IMR-90 (cell line): Measurements from ENCODE around the gene NECAB2. TPM values are rescaled to one million over a fixed set of nuclear protein-coding genes. Genes with fewer than 3 reads are reported as not detected.

ENCODE experiments used
- ATAC-seq: fragments of 200-7000 bp; cut with Tn5 transposase; 2 replicates; pipeline ENCODE4 v1.9.1; 2020; ENCODE audit warnings: low read depth, mild to moderate bottlenecking, moderate library complexity
- Bru-seq: library from RNA; stranded (reverse); fragments of 400-500 nt; gene quantifications from one replicate; lab custom pipeline; 2021; lab: Mats Ljungman, UMichigan
- BruChase-seq, 2 experiments: library from RNA; stranded (reverse); fragments of 400-500 nt; gene quantifications; one replicate each; lab custom pipeline; 2021; lab: Mats Ljungman, UMichigan
- BruUV-seq: library from RNA; stranded (reverse); fragments of 400-500 nt; replicated peaks from 2 replicates; lab custom pipeline; 2021; lab: Mats Ljungman, UMichigan
- CTCF ChIA-PET: fragments of 300-600 bp; formaldehyde crosslinking; extraction: SDS; loops from one replicate; lab custom pipeline; 2021; ENCODE audit warnings: antibody characterized with exemption; lab: Yijun Ruan, JAX
- POLR2A ChIA-PET: fragments of 300-600 bp; sonication (Branson Sonifier 250); formaldehyde crosslinking; loops from one replicate; lab custom pipeline; 2022; ENCODE audit warnings: antibody characterized with exemption; ENCODE audit not compliant: unreplicated experiment; lab: Charles Lee
- DNase-seq: peaks from one replicate; pipeline ENCODE4 v3.0.0; 2013
- H2AFZ ChIP-seq: replicated peaks from 2 replicates; pipeline ENCODE3; 2013; ENCODE audit warnings: low read length, mild to moderate bottlenecking; ENCODE audit not compliant: poor library complexity
- H2AK5ac ChIP-seq: 2 replicates; pipeline ENCODE4 v1.6.1; 2013; ENCODE audit warnings: low read depth, low read length, inconsistent platforms
- H2AK9ac ChIP-seq: replicated peaks from 2 replicates; pipeline ENCODE3; 2013; ENCODE audit warnings: mild to moderate bottlenecking, low read depth, low read length, moderate library complexity; ENCODE audit not compliant: poor library complexity
- H2BK120ac ChIP-seq: 2 replicates; pipeline ENCODE4 v1.6.1; 2013; ENCODE audit warnings: low read depth, low read length, inconsistent platforms
- H2BK15ac ChIP-seq: 3 replicates; pipeline ENCODE4 v1.6.1; 2013; ENCODE audit warnings: low read depth, low read length, inconsistent platforms
- H2BK20ac ChIP-seq: 2 replicates; pipeline ENCODE4 v1.6.1; 2013; ENCODE audit warnings: low read depth, mild to moderate bottlenecking, inconsistent platforms, low read length, moderate library complexity
- H2BK5ac ChIP-seq: 2 replicates; pipeline ENCODE4 v1.6.1; 2013; ENCODE audit warnings: mild to moderate bottlenecking, low read depth, low read length, inconsistent platforms; ENCODE audit not compliant: poor library complexity, severe bottlenecking
- H3K14ac ChIP-seq: replicated peaks from 2 replicates; pipeline ENCODE4 v1.6.1; 2013; ENCODE audit warnings: low read depth, low read length, inconsistent platforms
- H3K18ac ChIP-seq: 2 replicates; pipeline ENCODE4 v1.6.1; 2013; ENCODE audit warnings: low read depth, low read length, control low read depth
- H3K23ac ChIP-seq: 2 replicates; pipeline ENCODE4 v1.6.1; 2013; ENCODE audit warnings: low read depth, low read length, inconsistent platforms
- H3K27ac ChIP-seq: 2 replicates; pipeline ENCODE4 v1.5.1; 2013; ENCODE audit warnings: mild to moderate bottlenecking, control low read depth, low read length; ENCODE audit not compliant: insufficient read depth
- H3K27me3 ChIP-seq: 2 replicates; pipeline ENCODE4 v1.6.1; 2013; ENCODE audit warnings: low read length; ENCODE audit not compliant: control insufficient read depth, insufficient read depth
- H3K36me3 ChIP-seq: 2 replicates; pipeline ENCODE4 v1.6.1; 2013; ENCODE audit warnings: low read length, mixed read lengths; ENCODE audit not compliant: control insufficient read depth, insufficient read depth
- H3K4ac ChIP-seq: 2 replicates; pipeline ENCODE4 v1.6.1; 2013; ENCODE audit warnings: low read depth, low read length, inconsistent platforms
- H3K4me1 ChIP-seq: 2 replicates; pipeline ENCODE4 v1.6.1; 2013; ENCODE audit warnings: low read length, mixed read lengths; ENCODE audit not compliant: control insufficient read depth, insufficient read depth
- H3K4me2 ChIP-seq: 2 replicates; pipeline ENCODE4 v1.6.1; 2013; ENCODE audit warnings: low read depth, mild to moderate bottlenecking, control low read depth, low read length, moderate library complexity
- H3K4me3 ChIP-seq: 2 replicates; pipeline ENCODE4 v1.5.1; 2013; ENCODE audit warnings: low read depth, mild to moderate bottlenecking, control low read depth, low read length, moderate library complexity; ENCODE audit not compliant: insufficient read depth
- H3K56ac ChIP-seq: 2 replicates; pipeline ENCODE4 v1.6.1; 2013; ENCODE audit warnings: low read length, inconsistent platforms; ENCODE audit not compliant: insufficient read depth; ENCODE audit errors: extremely low read depth
- H3K79me1 ChIP-seq, 2 experiments: 2 replicates each; pipeline ENCODE4 v1.6.1; 2013; ENCODE audit warnings: low read length in 2 of 2, inconsistent platforms in 1 of 2, low read depth in 1 of 2
- H3K9ac ChIP-seq: 2 replicates; pipeline ENCODE4 v1.6.1; 2013; ENCODE audit warnings: low read depth, low read length, control low read depth
- H3K9me1 ChIP-seq: 2 replicates; pipeline ENCODE4 v1.6.1; 2013; ENCODE audit warnings: low read length, inconsistent platforms; ENCODE audit not compliant: insufficient read depth
- H3K9me3 ChIP-seq: 2 replicates; pipeline ENCODE4 v1.6.1; 2013; ENCODE audit warnings: low read length; ENCODE audit not compliant: control insufficient read depth, insufficient read depth
- H4K20me1 ChIP-seq: 2 replicates; pipeline ENCODE4 v1.6.1; 2013; ENCODE audit warnings: low read length, inconsistent platforms; ENCODE audit not compliant: insufficient read depth
- H4K5ac ChIP-seq: 2 replicates; pipeline ENCODE4 v1.6.1; 2013; ENCODE audit warnings: mild to moderate bottlenecking, low read depth, low read length, control low read depth
- H4K8ac ChIP-seq, 2 experiments: 2 replicates each; pipeline ENCODE4 v1.6.1; 2013; ENCODE audit warnings: low read depth in 2 of 2, low read length in 2 of 2, control low read depth in 1 of 2, inconsistent platforms in 1 of 2
- H4K91ac ChIP-seq: 2 replicates; pipeline ENCODE4 v1.6.1; 2013; ENCODE audit warnings: low read depth, low read length, inconsistent platforms; ENCODE audit not compliant: insufficient read depth
- CEBPB ChIP-seq: IDR thresholded peaks from 2 replicates; pipeline ENCODE4 v1.6.1; 2012; ENCODE audit warnings: low read depth, low read length, improper control_type of control experiment
- CTCF ChIP-seq: conservative IDR thresholded peaks from 2 replicates; pipeline ENCODE4 v1.5.1; 2012; ENCODE audit warnings: mild to moderate bottlenecking, low read depth, low read length, improper control_type of control experiment
- ELK1 ChIP-seq: fragments of 150-350 bp; IDR thresholded peaks from 2 replicates; pipeline ENCODE4 v1.6.1; 2016; ENCODE audit warnings: low read depth, mild to moderate bottlenecking, low read length, moderate library complexity, borderline replicate concordance
- MAZ ChIP-seq: IDR thresholded peaks from 2 replicates; pipeline ENCODE4 v1.6.1; 2012; ENCODE audit warnings: low read depth, mild to moderate bottlenecking, low read length, improper control_type of control experiment, moderate library complexity, borderline replicate concordance
- RAD21 ChIP-seq: IDR thresholded peaks from 2 replicates; pipeline ENCODE4 v1.6.1; 2012; ENCODE audit warnings: low read length, improper control_type of control experiment
- SMC3 ChIP-seq: fragments of 150-350 bp; IDR thresholded peaks from 2 replicates; pipeline ENCODE4 v1.6.1; 2016; ENCODE audit warnings: low read depth, mild to moderate bottlenecking, antibody characterized with exemption, low read length, moderate library complexity
- WGBS, 2 experiments: methylation state at CpG; one replicate each; pipeline versions ENCODE4 v1.1.5 to v1.1.7; 2013; ENCODE audit warnings: missing lambda C conversion rate in 2 of 2; ENCODE audit not compliant: insufficient read length in 1 of 2; ENCODE audit errors: extremely low coverage in 2 of 2; 5-methylcytosine and 5-hydroxymethylcytosine counted together
- dilution Hi-C: fragments of 300-500 bp; cut with HindIII; formaldehyde crosslinking; loops from one replicate; pipeline ENCODE4 v1.14.3; 2018; ENCODE audit warnings: low sequenced_read_pairs; ENCODE audit not compliant: unreplicated experiment
- in situ Hi-C: fragments of 300-500 bp; cut with MboI; formaldehyde crosslinking; loops from 3 replicates; pipeline ENCODE4 v1.14.3; 2019; ENCODE audit warnings: low sequenced_read_pairs, inconsistent platforms, mixed read lengths
- intact Hi-C: fragments of 100-400 bp; cut with micrococcal nuclease; formaldehyde crosslinking; loops from 2 replicates; pipeline ENCODE4 v1.10.0; 2022
- long read RNA-seq: library from polyadenylated mRNA; unstranded; transcript quantifications from one replicate; pipeline ENCODE4 v2.0.0, GENCODE V29; 2021; ENCODE audit not compliant: unreplicated experiment
- polyA plus RNA-seq, 3 experiments: library from polyadenylated mRNA; depleted of rRNA; stranded (reverse); fragments of >200 nt; gene quantifications; 2 replicates each; pipeline ENCODE4 v1.2.3, GENCODE V29; 2012; ENCODE audit warnings: low replicate concordance in 1 of 3
- total RNA-seq: library from RNA; depleted of rRNA; stranded (reverse); fragments of >200 nt; gene quantifications from 2 replicates; pipeline ENCODE4 v1.2.3, GENCODE V29; 2012; rRNA removed

Gene NECAB2
- total RNA-seq, result under 0.01 TPM in 1 of 2 replicates, not detected in the other
- polyA plus RNA-seq (2012; rRNA removed), result 0.26 and 0.27 TPM in 2 replicates
- polyA plus RNA-seq (2012; cell fraction: cytosol; rRNA removed), result 0.25 and 0.44 TPM in 2 replicates
- polyA plus RNA-seq (2012; cell fraction: nucleus; rRNA removed; ENCODE audit: low replicate concordance), result 0.65 and 1.1 TPM in 2 replicates
- Bru-seq, nascent RNA, result percentile 16 among the genes with signal in this experiment
- percentile 16 among the genes with signal in this experiment for BruChase-seq, experiment 1, labeled RNA remaining after a 6-hour chase
- percentile 17 among the genes with signal in this experiment for BruChase-seq, experiment 2, labeled RNA remaining after a 2-hour chase
- long read RNA-seq, partial matches to known transcripts, result 1 of 1 reads
- long read RNA-seq, other reads (novel, unspliced or antisense), result 0 of 1 reads

- intact Hi-C loops, result loop anchor here (1.0 to 5.0 kb wide), 4 partner anchors 57 to 209 kb away; partner anchors contain the start of gene SLC38A8
- H3K9me3 ChIP-seq, result no peaks in the 10 kb centered on the region
- no peak within 1 kb of the TSS for H2BK5ac ChIP-seq
- no peak within 1 kb of the TSS; the same call in 1 of the 2 replicates for H2AK5ac ChIP-seq
- no peak within 1 kb of the TSS for H2BK15ac ChIP-seq
- H3K9ac ChIP-seq, result no peak within 1 kb of the TSS
- H2AFZ ChIP-seq, result peak within 1 kb of the TSS; percentile 51
- dilution Hi-C loops, result no loop called here
- no peak within 1 kb of the TSS; the same call in 1 of the 2 replicates for H3K4me2 ChIP-seq
- H3K4me3 ChIP-seq, result peak within 1 kb of the TSS; percentile 16; the same call in 1 of the 2 replicates
- peaks cover 7% of the 10 kb centered on the region; the same call in 1 of the 2 replicates for H3K36me3 ChIP-seq
- H2AK9ac ChIP-seq, result peak within 1 kb of the TSS; percentile 61
- no peaks in the 10 kb centered on the region for H3K4me1 ChIP-seq
- H4K8ac ChIP-seq, result no peak within 1 kb of the TSS
- H4K5ac ChIP-seq, result no peak within 1 kb of the TSS
- H3K23ac ChIP-seq, result no peak within 1 kb of the TSS
- no peak within 1 kb of the TSS for H3K14ac ChIP-seq
- H3K9me1 ChIP-seq, result no peaks in the 10 kb centered on the region; the same call in 1 of the 2 replicates
- no peak within 1 kb of the TSS for H3K18ac ChIP-seq
- H3K56ac ChIP-seq, result no peak within 1 kb of the TSS
- WGBS, 2 experiments, result 68% methylated on average over 6 of the region's 35 CpGs; no CpG with 5 or more reads in 1 of the 2 experiments
- ChIA-PET POLR2A (no interaction called here), CTCF (no interaction called here)
- DNase-seq, result peak; percentile 8
- H3K27me3 ChIP-seq, result peaks cover 25% of the 10 kb centered on the region
- in situ Hi-C loops, result loop anchor here (10.0 to 25.0 kb wide), 2 partner anchors 207 to 519 kb away; no protein-coding TSS in a partner anchor
- no peak within 1 kb of the TSS for H3K27ac ChIP-seq
- no peak within 1 kb of the TSS for H2BK120ac ChIP-seq
- BruUV-seq, result no TSS peak
- no peak within 1 kb of the TSS for H3K4ac ChIP-seq
- no peak within 1 kb of the TSS for H4K91ac ChIP-seq
- TF ChIP-seq CEBPB, result no peak
- no peak for TF ChIP-seq ELK1
- peak; percentile 82 for TF ChIP-seq MAZ
- TF ChIP-seq SMC3, result peak; percentile 75
- TF ChIP-seq CTCF, result peak; percentile 73
- peak; percentile 84 for TF ChIP-seq RAD21
- H2BK20ac ChIP-seq, result no peak within 1 kb of the TSS
- H4K20me1 ChIP-seq, result no peaks in the 10 kb centered on the region; the same call in none of the 2 replicates
- no peaks in the 10 kb centered on the region for H3K79me1 ChIP-seq
- peak; percentile 90 for ATAC-seq
Observed at GRCh38 chr16:83967838-83968305, at the start of gene NECAB2. TSS of gene NECAB2 (plus strand) at chr16:83968244. CDS start at chr16:83968649, 405 bp downstream.
